ENCODE results near the gene CDH6. TPM values are rescaled to one million over a fixed set of nuclear protein-coding genes. Genes with fewer than 3 reads are reported as not detected.

CDH6 gene
- total RNA-seq, 4 donors from 2014 or later: 1.00 to 2.9 (median 1.4) TPM

DNA sequence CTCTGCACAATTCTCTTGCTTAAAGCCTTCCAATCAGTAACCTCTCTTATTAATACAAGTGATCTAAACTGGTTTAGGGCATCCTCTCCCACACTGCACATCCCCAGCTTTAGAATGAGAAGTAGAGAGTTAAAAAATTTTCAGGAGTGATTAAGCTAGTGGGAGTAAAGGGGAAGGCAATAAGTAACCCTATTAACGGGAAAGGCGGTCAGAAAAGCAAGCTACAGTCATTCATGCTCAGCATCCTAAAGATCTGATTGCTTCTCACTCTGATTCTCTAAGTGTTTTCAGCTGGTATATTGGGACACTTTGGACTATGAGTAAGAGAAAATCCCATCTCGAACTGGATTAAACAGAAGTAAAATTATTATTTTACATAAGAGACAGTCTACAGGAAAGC lies 15.8 kb downstream of the CDH6 start:
- in situ Hi-C loops (cut with MboI; ENCODE audit: low sequenced_read_pairs in 4 of 4) (no loop called here), intact Hi-C loops (cut with DNase I; ENCODE audit: low total_unique reads) (no loop called here)
- H3K4me3 ChIP-seq: no peak overlapping the region
- no peaks in the 10 kb centered on the region for H3K36me3 ChIP-seq
- H3K27ac ChIP-seq: no peak overlapping the region
- no peak for TF ChIP-seq CTCF (IDR thresholded peaks at IDR 0.05 in 4 of 5, conservative IDR thresholded peaks at IDR 0.05 in 1 of 5)
- no peak for TF ChIP-seq POLR2A (IDR thresholded peaks at IDR 0.05)
- H3K9me3 ChIP-seq: no peaks in the 10 kb centered on the region
- H3K4me1 ChIP-seq: no peaks in the 10 kb centered on the region
- no peak for ATAC-seq
- DNase-seq: no peak
- H3K27me3 ChIP-seq: no peaks in the 10 kb centered on the region

DNA sequence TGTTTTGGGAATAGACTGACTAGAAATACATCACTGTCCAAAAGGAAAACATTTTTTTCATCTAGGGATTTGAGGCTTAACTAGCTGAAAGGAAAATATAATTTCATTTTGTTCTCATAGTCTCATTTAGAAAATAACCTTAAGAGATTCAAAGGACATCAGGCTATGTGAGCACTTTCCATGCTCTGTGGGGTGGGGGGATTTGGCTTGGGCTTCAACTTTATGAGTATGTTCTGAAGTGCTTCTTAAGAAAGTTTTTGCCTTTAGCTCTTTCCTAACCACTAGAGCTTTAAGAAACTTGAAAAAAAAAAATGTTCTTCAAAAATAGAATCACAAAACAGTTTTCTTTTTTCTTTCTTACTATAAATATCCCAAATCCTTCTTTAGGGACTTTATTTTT lies 17.6 kb downstream of the CDH6 start:
- Histone ChIP-seq H3K9me3 (no peaks in the 10 kb centered on the region), H3K4me3 (no peak overlapping the region), H3K27ac (peak overlapping the region in 1 of 4 donors; percentile 45), H3K36me3 (no peaks in the 10 kb centered on the region), H3K4me1 (no peaks in the 10 kb centered on the region), H3K27me3 (no peaks in the 10 kb centered on the region)
- TF ChIP-seq POLR2A (IDR thresholded peaks at IDR 0.05): no peak
- in situ Hi-C loops (cut with MboI; ENCODE audit: low sequenced_read_pairs in 4 of 4): no loop called here
- DNase-seq: no peak
- no peak for ATAC-seq
- intact Hi-C loops (cut with DNase I; ENCODE audit: low total_unique reads): no loop called here

GRCh38 chr5:31213257-31213656 lies 19.8 kb downstream of the CDH6 start:
- in situ Hi-C loops (cut with MboI; ENCODE audit: low sequenced_read_pairs in 4 of 4) (no loop called here), intact Hi-C loops (cut with DNase I; ENCODE audit: low total_unique reads) (no loop called here)
- Histone ChIP-seq H3K27ac (peak overlapping the region in 1 of 4 donors; percentile 1), H3K4me1 (no peaks in the 10 kb centered on the region), H3K4me3 (no peak overlapping the region), H3K27me3 (no peaks in the 10 kb centered on the region), H3K9me3 (no peaks in the 10 kb centered on the region), H3K36me3 (no peaks in the 10 kb centered on the region)
- TF ChIP-seq CTCF (IDR thresholded peaks at IDR 0.05 in 4 of 5, conservative IDR thresholded peaks at IDR 0.05 in 1 of 5) (no peak), POLR2A (IDR thresholded peaks at IDR 0.05) (no peak)
- no peak for DNase-seq
- ATAC-seq: no peak

- Histone ChIP-seq H3K27me3 (no peaks in the 10 kb centered on the region), H3K4me1 (no peaks in the 10 kb centered on the region), H3K4me3 (no peak overlapping the region), H3K9me3 (no peaks in the 10 kb centered on the region), H3K27ac (peak overlapping the region in 2 of 4 donors; percentile 1 to 12), H3K36me3 (no peaks in the 10 kb centered on the region)
- in situ Hi-C loops (cut with MboI; ENCODE audit: low sequenced_read_pairs in 4 of 4) (no loop called here), intact Hi-C loops (cut with DNase I; ENCODE audit: low total_unique reads) (no loop called here)
- no peak for ATAC-seq
- TF ChIP-seq POLR2A (IDR thresholded peaks at IDR 0.05) (no peak), CTCF (IDR thresholded peaks at IDR 0.05 in 4 of 5, conservative IDR thresholded peaks at IDR 0.05 in 1 of 5) (no peak)
- DNase-seq: no peak
Measured at GRCh38 chr5:31213705-31214121, 20.2 kb downstream of the CDH6 start.

DNA sequence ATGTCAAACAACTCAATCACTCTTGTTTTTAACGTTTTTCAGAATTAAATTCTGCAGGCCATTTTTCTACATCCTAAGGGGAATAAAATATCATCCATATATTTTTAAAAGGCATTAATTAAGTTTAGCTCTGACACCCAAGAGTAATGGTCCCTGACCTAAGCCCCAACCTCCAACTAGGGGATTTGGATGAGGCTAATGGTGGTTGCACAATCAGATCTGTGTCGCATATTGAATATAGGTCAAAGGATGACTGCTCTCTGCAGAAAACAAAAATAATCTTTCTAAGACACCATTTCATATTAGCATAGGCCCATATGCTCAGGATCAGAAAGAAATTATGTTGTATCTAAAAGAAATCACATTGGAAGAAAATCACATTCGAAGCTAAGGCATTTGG lies 20.7 kb downstream of the CDH6 start:
- in situ Hi-C loops (cut with MboI; ENCODE audit: low sequenced_read_pairs in 4 of 4) (no loop called here), intact Hi-C loops (cut with DNase I; ENCODE audit: low total_unique reads) (no loop called here)
- no peaks in the 10 kb centered on the region for H3K9me3 ChIP-seq
- H3K27ac ChIP-seq: peak overlapping the region in 1 of 4 donors; percentile 12
- H3K27me3 ChIP-seq: no peaks in the 10 kb centered on the region
- H3K36me3 ChIP-seq: no peaks in the 10 kb centered on the region
- no peaks in the 10 kb centered on the region for H3K4me1 ChIP-seq
- DNase-seq: no peak
- ATAC-seq: no peak
- no peak overlapping the region for H3K4me3 ChIP-seq
- no peak for TF ChIP-seq CTCF (IDR thresholded peaks at IDR 0.05 in 4 of 5, conservative IDR thresholded peaks at IDR 0.05 in 1 of 5)
- TF ChIP-seq POLR2A (IDR thresholded peaks at IDR 0.05): no peak
